Pancreas (tissue), 10 donors: ENCODE results near the gene ULK2. TPM values are rescaled to one million over a fixed set of nuclear protein-coding genes. Genes with fewer than 3 reads are reported as not detected.

ENCODE experiments used
- ATAC-seq, 4 donors: fragments of 200-7000 bp; cut with Tn5 transposase; one replicate each; pipeline versions ENCODE4 v1.8.0 to v1.9.1; 2020; ENCODE audit warnings: mild to moderate bottlenecking in 4 of 4, moderate library complexity in 4 of 4
- DNase-seq, 6 donors: peaks; one replicate each; pipeline ENCODE4 v3.0.0-alpha.2; 2020
- FAIRE-seq: peaks from 2 replicates; lab custom pipeline; 2012; peaks lifted over from hg19 to GRCh38; lab: Jason Lieb, UNC
- H3K27ac ChIP-seq, 4 donors: fragments of 200-600 bp; sonication (generic); 1 replicate in 3 of 4; 2 replicates in 1 of 4; pipeline versions ENCODE4 v1.5.0 to v1.8.0; 2020
- H3K27me3 ChIP-seq, 4 donors: fragments of 200-600 bp; one replicate each; pipeline ENCODE4 v1.8.0; 2021
- H3K36me3 ChIP-seq, 3 donors: fragments of 200-600 bp; sonication (generic) in 1 of 3; one replicate each; pipeline versions ENCODE4 v1.5.0 to v1.8.0; 2020 to 2021
- H3K4me1 ChIP-seq, 3 donors: fragments of 200-600 bp; one replicate each; pipeline ENCODE4 v1.8.0; 2021
- H3K4me3 ChIP-seq, 4 donors: fragments of 200-600 bp; sonication (generic) in 2 of 4; one replicate each; pipeline versions ENCODE4 v1.5.0 to v1.8.0; 2020 to 2021
- H3K9me3 ChIP-seq, 4 donors: fragments of 200-600 bp; one replicate each; pipeline ENCODE4 v1.8.0; 2021
- CTCF ChIP-seq, 4 donors: fragments of 200-600 bp; sonication (generic) in 3 of 4; IDR thresholded peaks; one replicate each; pipeline versions ENCODE4 v1.5.0 to v1.8.0; 2021; ENCODE audit warnings: antibody characterized with exemption in 4 of 4
- WGBS, 2 donors: extraction: QIAGEN DNeasy Blood & Tissue Kit; methylation state at CpG; one replicate each; pipeline ENCODE4 v1.1.7; 2013; 5-methylcytosine and 5-hydroxymethylcytosine counted together
- intact Hi-C, 3 donors: fragments of 100-400 bp; cut with DNase I; formaldehyde crosslinking; loops; one replicate each; pipeline versions ENCODE4 v1.11.1 to v1.14.2; 2022
- polyA plus RNA-seq, 2 donors: library from polyadenylated mRNA; stranded (reverse); fragments of 200-250 nt; gene quantifications; one replicate each; pipeline ENCODE4 v1.2.3, GENCODE V29; 2013
- total RNA-seq, 6 donors: library from RNA; stranded (reverse); fragmentation: NEBNext Ultra II Directional in 4 of 6; extraction: Animal tissue kit (Norgen Biotek cat#: 25700) in 4 of 6; gene quantifications; one replicate each; pipeline versions ENCODE4 v1.2.1 to v1.2.4, GENCODE V29; 2021 to 2023
- donor health status: healthy with polysubstance abuse.
- donor health status: DM: no; HTN: no; CAD: no; lungs with moderate emphysema.
- donor health status: DM: no; HTN: no; CAD: no.
- donor health status: control.
- donor health status: control.
- donor health status: Bipolar disorder and iron deficiency.
- donor health status: DM: yes; HTN: yes; CAD: no.
- donor health status: DM: no; HTN: no; CAD: no.
- donor health status: DM: no; HTN: no; CAD: no.
- donor health status: DM: yes; HTN: yes; CAD: no.

Gene ULK2
- total and polyA plus RNA-seq, 8 donors, result 3.1 to 12.5 (median 5.7) TPM

DNA sequence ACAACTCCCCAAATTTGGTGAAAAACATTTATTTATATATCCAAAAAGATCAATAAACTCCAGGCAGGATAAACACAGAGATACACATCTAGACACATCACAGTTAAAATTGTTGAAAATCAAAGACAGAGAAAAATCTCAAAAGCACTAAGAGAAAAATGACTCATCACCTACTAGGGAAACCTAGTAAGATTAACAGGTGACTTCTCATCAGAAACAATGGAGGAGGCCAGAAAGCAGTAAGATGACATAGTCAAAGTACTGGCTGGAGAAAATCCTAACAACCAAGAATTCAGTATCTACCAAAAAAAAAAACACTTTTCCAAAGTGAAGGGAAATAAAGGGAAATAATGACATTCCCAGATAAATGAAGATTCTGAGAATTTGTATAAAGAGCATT is 33.8 kb downstream of the ULK2 start:
- ATAC-seq, result no peak
- H3K9me3 ChIP-seq, result no peaks in the 10 kb centered on the region
- H3K27me3 ChIP-seq, result no peaks in the 10 kb centered on the region
- H3K36me3 ChIP-seq, result no peaks in the 10 kb centered on the region
- H3K27ac ChIP-seq, result no peak overlapping the region
- DNase-seq, result no peak
- no peak for FAIRE-seq
- intact Hi-C loops, result no loop called here
- no peak for TF ChIP-seq CTCF (IDR thresholded peaks at IDR 0.05)
- H3K4me3 ChIP-seq, result no peak overlapping the region
- no peaks in the 10 kb centered on the region for H3K4me1 ChIP-seq

GRCh38 chr17:19830061-19830460 is 37.7 kb downstream of the ULK2 start:
- intact Hi-C loops, result no loop called here
- 95 to 99% methylated on average over 2 of the region's 2 CpGs for WGBS, 2 donors

DNA sequence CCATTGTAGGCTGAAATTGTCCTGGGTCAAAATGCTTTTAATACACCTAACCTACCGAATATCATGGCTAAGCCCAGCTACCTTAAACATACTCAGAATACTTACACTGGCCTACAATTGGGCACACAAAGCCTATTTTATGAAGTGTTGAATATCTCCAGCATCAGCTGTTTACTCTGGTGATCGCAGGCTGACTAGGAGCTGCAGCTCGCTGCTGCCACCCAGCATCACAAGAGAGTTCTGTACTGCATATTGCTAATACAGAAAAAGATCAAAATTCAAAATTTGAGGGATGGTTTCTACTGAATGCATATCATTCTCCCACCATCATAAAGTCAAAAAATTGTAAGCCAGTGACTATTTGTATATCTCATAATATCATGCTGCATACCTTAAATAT is 55.3 kb downstream of the ULK2 start:
- ATAC-seq, result no peak
- WGBS, 2 donors, result 91% methylated on average over 3 of the region's 3 CpGs
- H3K36me3 ChIP-seq, result peaks cover 0 to 20% (median 0%) of the 10 kb centered on the region in 3 donors
- intact Hi-C loops, result no loop called here
- H3K4me1 ChIP-seq, result no peaks in the 10 kb centered on the region
- H3K27me3 ChIP-seq, result no peaks in the 10 kb centered on the region
- H3K4me3 ChIP-seq, result no peak overlapping the region
- no peak for DNase-seq
- no peak for TF ChIP-seq CTCF (IDR thresholded peaks at IDR 0.05)
- FAIRE-seq, result no peak
- no peaks in the 10 kb centered on the region for H3K9me3 ChIP-seq
- H3K27ac ChIP-seq, result no peak overlapping the region

More at GRCh38 chr17:19830061-19830460, 37.7 kb downstream of the ULK2 start:
- Histone ChIP-seq H3K4me1 (no peaks in the 10 kb centered on the region), H3K36me3 (peaks cover 0 to 1% (median 0%) of the 10 kb centered on the region in 3 donors), H3K9me3 (no peaks in the 10 kb centered on the region), H3K4me3 (no peak overlapping the region), H3K27ac (no peak overlapping the region), H3K27me3 (no peaks in the 10 kb centered on the region)
- no peak for TF ChIP-seq CTCF (IDR thresholded peaks at IDR 0.05)
- DNase-seq, result no peak
- no peak for ATAC-seq
- FAIRE-seq, result no peak

DNA sequence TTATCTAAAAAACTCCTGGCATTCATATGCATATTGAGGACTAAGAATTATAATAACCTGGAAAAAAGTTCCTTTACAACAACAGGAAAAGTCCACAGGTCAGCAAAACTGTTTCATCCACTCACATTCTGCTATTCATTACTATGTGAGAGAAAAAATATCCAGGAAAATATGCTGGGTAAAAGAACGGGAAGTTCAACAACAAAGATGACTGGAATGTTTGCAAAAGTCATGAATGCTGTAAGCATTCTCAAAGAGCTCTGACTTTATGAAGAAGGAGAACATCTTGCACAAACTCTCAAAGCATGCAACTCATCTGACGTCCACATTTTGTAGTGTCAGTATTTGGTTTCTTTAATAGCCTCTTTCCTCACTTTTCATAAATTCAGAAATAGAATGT is 62.7 kb downstream of the ULK2 start:
- DNase-seq (no peak), FAIRE-seq (no peak), ATAC-seq (no peak)
- H3K36me3 ChIP-seq, result peaks cover 0 to 9% (median 0%) of the 10 kb centered on the region in 3 donors
- WGBS, 2 donors, result 73 to 84% methylated on average over 2 of the region's 2 CpGs
- no peak for TF ChIP-seq CTCF (IDR thresholded peaks at IDR 0.05)
- intact Hi-C loops, result no loop called here
- no peaks in the 10 kb centered on the region for H3K4me1 ChIP-seq
- H3K4me3 ChIP-seq, result no peak overlapping the region
- H3K9me3 ChIP-seq, result no peaks in the 10 kb centered on the region
- no peak overlapping the region for H3K27ac ChIP-seq
- no peaks in the 10 kb centered on the region for H3K27me3 ChIP-seq

DNA sequence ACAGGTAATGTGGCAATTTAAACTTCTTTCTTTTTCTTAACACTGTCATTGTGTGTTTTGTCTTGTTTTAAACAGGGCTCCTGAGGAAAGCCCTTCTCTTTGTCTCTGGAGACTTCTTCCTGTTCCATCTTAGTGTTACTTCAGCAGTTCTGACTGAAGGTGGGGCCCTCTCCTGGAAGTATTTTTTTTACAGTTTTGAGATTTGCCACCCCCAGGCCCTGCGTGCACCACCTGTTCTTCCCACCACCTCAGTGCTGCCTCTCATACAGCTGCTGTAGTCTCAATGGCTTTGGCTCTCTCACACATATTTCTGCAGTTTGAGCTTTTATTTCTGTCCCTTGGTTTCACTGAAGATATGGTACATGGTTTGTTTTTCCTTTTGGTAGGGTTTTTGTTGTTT is 67.2 kb downstream of the ULK2 start:
- WGBS, 2 donors, result 91 to 96% methylated on average over 1 of the region's 1 CpG
- H3K36me3 ChIP-seq, result peaks cover 0 to 29% (median 19%) of the 10 kb centered on the region in 3 donors
- H3K27me3 ChIP-seq, result no peaks in the 10 kb centered on the region
- H3K27ac ChIP-seq, result no peak overlapping the region
- DNase-seq, result no peak
- H3K4me3 ChIP-seq, result no peak overlapping the region
- no peak for TF ChIP-seq CTCF (IDR thresholded peaks at IDR 0.05)
- H3K4me1 ChIP-seq, result no peaks in the 10 kb centered on the region
- FAIRE-seq, result no peak
- intact Hi-C loops, result no loop called here
- peaks cover 0 to 4% (median 0%) of the 10 kb centered on the region in 4 donors for H3K9me3 ChIP-seq
- no peak for ATAC-seq
